HepG2 (cell line): ENCODE results near the gene ATP8A1. TPM values are rescaled to one million over a fixed set of nuclear protein-coding genes. Genes with fewer than 3 reads are reported as not detected.

Experiments
- ATAC-seq: fragments of 200-7000 bp; cut with Tn5 transposase; 3 replicates; pipeline ENCODE4 v1.9.1; 2020; ENCODE audit warnings: mild to moderate bottlenecking, moderate library complexity
- BruUV-seq: library from RNA; stranded (reverse); fragments of 400-500 nt; replicated peaks from 2 replicates; lab custom pipeline; 2021; lab: Mats Ljungman, UMichigan
- CTCF ChIA-PET: fragments of 300-600 bp; formaldehyde crosslinking; extraction: SDS; loops from one replicate; lab custom pipeline; 2021; ENCODE audit warnings: low total read pairs, inconsistent platforms, low intra/inter-chr PET ratio; lab: Yijun Ruan, JAX
- POLR2A ChIA-PET: fragments of 350-600 bp; sonication (Branson Sonifier 250); formaldehyde crosslinking; loops from one replicate; lab custom pipeline; 2020; ENCODE audit warnings: antibody characterized with exemption, inconsistent platforms; lab: Yijun Ruan, JAX
- DNase-seq: peaks from one replicate; pipeline ENCODE4 v3.0.0-alpha.2; 2015; ENCODE audit warnings: low spot score
- FAIRE-seq: peaks from 3 replicates; lab custom pipeline; 2011; peaks lifted over from hg19 to GRCh38; lab: Jason Lieb, UNC
- H2AFZ ChIP-seq: one replicate; pipeline ENCODE4 v1.6.1; 2011; ENCODE audit warnings: low read length, inconsistent platforms
- H3K27ac ChIP-seq: fragments of 300-600 bp; 3 replicates; pipeline ENCODE4 v1.8.0; 2011; ENCODE audit warnings: mixed run types, mild to moderate bottlenecking, mixed read lengths, low read length, inconsistent platforms; ENCODE audit not compliant: insufficient read depth; ENCODE audit errors: extremely low read length
- H3K27me3 ChIP-seq, 2 experiments: fragments of 200-600 bp in 1 of 2; 2 replicates in 1 of 2; 3 replicates in 1 of 2; pipeline versions ENCODE4 v1.6.0 to v1.8.0; 2011; ENCODE audit warnings: low read length in 2 of 2, mild to moderate bottlenecking in 2 of 2, moderate library complexity in 2 of 2, inconsistent platforms in 1 of 2; ENCODE audit not compliant: insufficient read depth in 2 of 2, control insufficient read depth in 1 of 2
- H3K36me3 ChIP-seq, 2 experiments: fragments of 200-600 bp in 1 of 2; replicated peaks in 1 of 2; 2 replicates in 1 of 2; 3 replicates in 1 of 2; pipeline versions ENCODE4 v1.5.1 to v1.8.0; 2011; ENCODE audit warnings: low read length in 2 of 2, inconsistent platforms in 1 of 2; ENCODE audit not compliant: insufficient read depth in 2 of 2, control insufficient read depth in 1 of 2
- H3K4me1 ChIP-seq: 2 replicates; pipeline ENCODE4 v1.5.1; 2012; ENCODE audit warnings: low read length, inconsistent platforms; ENCODE audit not compliant: insufficient read depth
- H3K4me2 ChIP-seq: 2 replicates; pipeline ENCODE4 v1.6.0; 2011; ENCODE audit warnings: low read depth, low read length, inconsistent platforms
- H3K4me3 ChIP-seq, 3 experiments: fragments of 200-600 bp in 1 of 3; sonication (generic), shearing (Covaris generic) in 1 of 3; replicated peaks in 1 of 3; 2 replicates each; pipeline ENCODE4 v1.5.1; 2011 to 2016; ENCODE audit warnings: low read length in 3 of 3, inconsistent platforms in 2 of 3, low read depth in 2 of 3, mild to moderate bottlenecking in 2 of 3, control low read depth in 1 of 3, mixed read lengths in 1 of 3; ENCODE audit not compliant: insufficient read depth in 1 of 3
- H3K79me2 ChIP-seq: one replicate; pipeline ENCODE4 v1.6.1; 2011; ENCODE audit warnings: low read length, inconsistent platforms; ENCODE audit not compliant: insufficient read depth
- H3K9ac ChIP-seq: 2 replicates; pipeline ENCODE4 v1.6.0; 2011; ENCODE audit warnings: mild to moderate bottlenecking, low read depth, low read length, inconsistent platforms; ENCODE audit not compliant: insufficient read depth
- H3K9me3 ChIP-seq: 2 replicates; pipeline ENCODE4 v1.5.1; 2012; ENCODE audit warnings: mild to moderate bottlenecking, low read length
- H4K20me1 ChIP-seq: 2 replicates; pipeline ENCODE4 v1.6.0; 2011; ENCODE audit warnings: inconsistent platforms, mild to moderate bottlenecking, low read length, moderate library complexity; ENCODE audit not compliant: insufficient read depth
- CBFB ChIP-seq: sonication (generic); formaldehyde crosslinking; IDR thresholded peaks from 2 replicates; pipeline ENCODE4 v1.4.0; 2020; ENCODE audit warnings: missing genetic modification reagents
- DBP ChIP-seq: sonication (generic); formaldehyde crosslinking; IDR thresholded peaks from 2 replicates; pipeline ENCODE4 v1.4.0; 2020; ENCODE audit warnings: missing genetic modification reagents; ENCODE audit errors: not compliant biosample characterization
- FOSL2 ChIP-seq: sonication (generic); formaldehyde crosslinking; IDR thresholded peaks from 2 replicates; pipeline ENCODE4 v1.4.0; 2020; ENCODE audit warnings: missing genetic modification reagents
- FOXK2 ChIP-seq: fragments of 450-650 bp; IDR thresholded peaks from 2 replicates; pipeline ENCODE4 v1.6.1; 2016
- FOXP1 ChIP-seq, 2 experiments: fragments of 450-650 bp in 1 of 2; IDR thresholded peaks; 2 replicates each; pipeline ENCODE4 v1.6.1; 2017 to 2018; ENCODE audit warnings: antibody characterized with exemption in 1 of 2
- HINFP ChIP-seq: sonication (generic); formaldehyde crosslinking; IDR thresholded peaks from 2 replicates; pipeline ENCODE4 v1.4.0; 2020; ENCODE audit warnings: low read depth, mild to moderate bottlenecking, missing genetic modification reagents
- HMGA1 ChIP-seq: sonication (generic); formaldehyde crosslinking; conservative IDR thresholded peaks from 2 replicates; pipeline ENCODE4 v1.4.0; 2020; ENCODE audit warnings: missing genetic modification reagents
- HOXA5 ChIP-seq: sonication (generic); formaldehyde crosslinking; IDR thresholded peaks from 2 replicates; pipeline ENCODE4 v1.4.0; 2020; ENCODE audit warnings: missing genetic modification reagents
- MYC ChIP-seq: sonication (generic); formaldehyde crosslinking; IDR thresholded peaks from 2 replicates; pipeline ENCODE4 v1.9.0; 2021; ENCODE audit warnings: missing genetic modification reagents, borderline replicate concordance
- NR2C2 ChIP-seq: sonication (generic); formaldehyde crosslinking; IDR thresholded peaks from 2 replicates; pipeline ENCODE4 v1.4.0; 2020; ENCODE audit warnings: missing genetic modification reagents, mild to moderate bottlenecking, moderate library complexity, borderline replicate concordance
- NR2F1 ChIP-seq, 2 experiments: fragments of 450-650 bp in 1 of 2; formaldehyde crosslinking in 1 of 2; IDR thresholded peaks; 2 replicates each; pipeline versions ENCODE4 v1.5.0 to v1.6.1; 2016 to 2020; ENCODE audit warnings: mild to moderate bottlenecking in 1 of 2, missing compliant biosample characterization in 1 of 2, missing genetic modification reagents in 1 of 2, moderate library complexity in 1 of 2
- PHF20 ChIP-seq: sonication (generic); formaldehyde crosslinking; IDR thresholded peaks from 2 replicates; pipeline ENCODE4 v1.5.0; 2020; ENCODE audit warnings: mild to moderate bottlenecking, missing genetic modification reagents
- SALL1 ChIP-seq: sonication (generic); formaldehyde crosslinking; IDR thresholded peaks from 2 replicates; pipeline ENCODE4 v1.8.0; 2022; ENCODE audit warnings: mild to moderate bottlenecking, missing genetic modification reagents
- SIN3A ChIP-seq: IDR thresholded peaks from 2 replicates; pipeline ENCODE4 v1.6.1; 2011; ENCODE audit warnings: low read depth, mild to moderate bottlenecking, control low read depth, low read length, borderline replicate concordance
- SNRNP70 ChIP-seq: fragments of 200-400 bp; formaldehyde crosslinking; IDR thresholded peaks from 2 replicates; pipeline ENCODE4 v1.6.1; 2017; ENCODE audit warnings: mild to moderate bottlenecking, low read depth, low read length, moderate library complexity
- SOX5 ChIP-seq: IDR thresholded peaks from 2 replicates; pipeline ENCODE4 v1.6.1; 2016; ENCODE audit warnings: borderline replicate concordance
- ZFP41 ChIP-seq: sonication (generic); formaldehyde crosslinking; IDR thresholded peaks from 2 replicates; pipeline ENCODE4 v1.4.0; 2020; ENCODE audit warnings: mild to moderate bottlenecking, missing genetic modification reagents, borderline replicate concordance
- ZNF280D ChIP-seq: sonication (generic); formaldehyde crosslinking; IDR thresholded peaks from 2 replicates; pipeline ENCODE4 v1.5.1; 2020; ENCODE audit warnings: mild to moderate bottlenecking, missing genetic modification reagents
- ZNF713 ChIP-seq: sonication (generic); formaldehyde crosslinking; IDR thresholded peaks from 2 replicates; pipeline ENCODE4 v1.4.0; 2020; ENCODE audit warnings: mild to moderate bottlenecking, missing genetic modification reagents
- in situ Hi-C: cut with HindIII; loops from 2 replicates; pipeline ENCODE4 v1.10.0; 2017; ENCODE audit warnings: low pct_unique_long_range_greater_than_20kb; ENCODE audit not compliant: extremely low pct_ligation_motif_present
- intact Hi-C: fragments of 100-400 bp; cut with micrococcal nuclease; formaldehyde crosslinking; loops from one replicate; pipeline ENCODE4 v1.10.0; 2022; ENCODE audit not compliant: unreplicated experiment
- polyA plus RNA-seq, 8 experiments: library from polyadenylated mRNA; depleted of rRNA in 3 of 8; stranded (reverse) in 7 of 8; unstranded in 1 of 8; fragments of >200 nt; fragmentation: Illumina TruSeq in 4 of 8; extraction: Trizol in 4 of 8; gene quantifications; 2 replicates each; pipeline versions ENCODE4 v1.2.1 to v1.2.3, GENCODE V29; 2011 to 2016; ENCODE audit warnings: low read depth in 4 of 8, missing spikeins in 1 of 8, mixed read lengths in 1 of 8; ENCODE audit not compliant: insufficient read depth in 1 of 8
- total RNA-seq, 5 experiments: library from RNA; depleted of rRNA; stranded (reverse); fragments of >200 nt; fragmentation: Illumina TruSeq; extraction: Trizol; gene quantifications; 2 replicates each; pipeline ENCODE4 v1.2.3, GENCODE V29; 2016; ENCODE audit warnings: low read depth in 1 of 5
- TF ChIP-seq, protein P1 (sequence below): sonication (generic); formaldehyde crosslinking; IDR thresholded peaks from 2 replicates; pipeline ENCODE4 v1.9.0; 2021; ENCODE audit warnings: missing genetic modification reagents, mild to moderate bottlenecking, borderline replicate concordance

Gene ATP8A1
- total and polyA plus RNA-seq, 2 of the 13 experiments (the other 11 are each of a cell fraction or from before 2014, with no cell fraction given): 1.7 to 6.2 TPM

DNA sequence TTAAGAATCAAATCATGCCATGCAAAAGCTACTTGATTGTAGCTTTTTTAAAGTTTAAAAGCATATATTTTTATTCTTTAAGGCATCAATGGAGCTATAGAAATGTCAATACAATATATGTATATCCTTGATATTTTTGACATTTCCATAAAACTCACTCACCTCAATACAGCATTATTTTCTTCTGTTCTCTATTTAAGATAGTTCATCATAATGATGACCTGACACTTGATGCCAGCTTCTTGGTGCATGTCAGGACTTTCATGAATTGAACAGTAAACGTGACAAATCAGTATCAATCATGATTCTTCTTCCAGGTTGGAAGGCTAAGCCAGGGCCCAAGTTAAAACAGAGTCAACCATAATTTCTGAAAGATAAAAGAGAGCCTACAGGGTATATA, 33.6 kb upstream of the ATP8A1 start (continued):
- TF ChIP-seq PHF20 (CRISPR knock-in tag): no peak
- no peak for TF ChIP-seq SOX5 (CRISPR knock-in tag)
- TF ChIP-seq FOSL2 (CRISPR knock-in tag): no peak
- no peak for TF ChIP-seq FOXK2
- no peak for TF ChIP-seq HOXA5 (CRISPR knock-in tag)
- TF ChIP-seq FOXP1 (IDR thresholded peaks at IDR 0.05): no peak
- no peak for TF ChIP-seq FOXP1 (CRISPR knock-in tag; IDR thresholded peaks at IDR 0.05)
- TF ChIP-seq HINFP: no peak

DNA sequence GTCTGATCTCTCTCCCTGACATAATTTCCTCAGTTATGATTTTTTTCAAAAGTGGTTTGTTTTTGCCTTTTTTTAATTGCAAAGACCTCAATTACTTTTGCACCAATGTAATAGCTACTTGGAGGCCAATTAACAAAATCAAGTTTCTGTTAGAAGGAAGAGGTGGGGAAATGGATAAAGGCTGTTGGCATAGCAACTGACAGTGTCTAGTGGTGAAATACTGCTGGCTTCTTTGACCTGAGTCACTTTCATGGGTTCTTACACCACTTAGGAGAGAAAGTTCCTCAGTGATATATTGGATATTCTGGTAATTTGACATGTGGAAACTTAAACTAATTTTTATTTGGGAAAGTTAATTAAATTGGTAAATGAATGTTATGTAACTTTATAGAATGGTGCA, 26.5 kb upstream of the ATP8A1 start:
- H3K4me1 ChIP-seq: no peaks in the 10 kb centered on the region
- FAIRE-seq (no peak), ATAC-seq (no peak), DNase-seq (no peak)
- POLR2A ChIA-PET: no interaction called here
- H4K20me1 ChIP-seq: no peaks in the 10 kb centered on the region
- H3K9ac ChIP-seq: no peak overlapping the region
- H3K4me3 ChIP-seq: no peak overlapping the region
- no peaks in the 10 kb centered on the region for H3K27me3 ChIP-seq
- in situ Hi-C loops (no loop called here), intact Hi-C loops (no loop called here)
- H3K36me3 ChIP-seq: no peaks in the 10 kb centered on the region
- H3K4me2 ChIP-seq: no peak overlapping the region
- CTCF ChIA-PET: no interaction called here
- H3K27ac ChIP-seq: no peak overlapping the region
- no TSS peak for BruUV-seq
- H3K9me3 ChIP-seq: no peaks in the 10 kb centered on the region
- H3K79me2 ChIP-seq: no peaks in the 10 kb centered on the region
- H2AFZ ChIP-seq: no peak overlapping the region
- TF ChIP-seq NR2F1 (CRISPR knock-in tag; IDR thresholded peaks at IDR 0.05): no peak
- no peak for TF ChIP-seq DBP
- TF ChIP-seq SNRNP70: no peak
- no peak for TF ChIP-seq ZNF280D (CRISPR knock-in tag)
- TF ChIP-seq ZFP41 (CRISPR knock-in tag): no peak
- TF ChIP-seq SIN3A: no peak
- no peak for TF ChIP-seq SALL1
- TF ChIP-seq NR2C2 (CRISPR knock-in tag): no peak
- TF ChIP-seq, protein P1, sequence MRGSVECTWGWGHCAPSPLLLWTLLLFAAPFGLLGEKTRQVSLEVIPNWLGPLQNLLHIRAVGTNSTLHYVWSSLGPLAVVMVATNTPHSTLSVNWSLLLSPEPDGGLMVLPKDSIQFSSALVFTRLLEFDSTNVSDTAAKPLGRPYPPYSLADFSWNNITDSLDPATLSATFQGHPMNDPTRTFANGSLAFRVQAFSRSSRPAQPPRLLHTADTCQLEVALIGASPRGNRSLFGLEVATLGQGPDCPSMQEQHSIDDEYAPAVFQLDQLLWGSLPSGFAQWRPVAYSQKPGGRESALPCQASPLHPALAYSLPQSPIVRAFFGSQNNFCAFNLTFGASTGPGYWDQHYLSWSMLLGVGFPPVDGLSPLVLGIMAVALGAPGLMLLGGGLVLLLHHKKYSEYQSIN (CRISPR knock-in tag): no peak
- no peak for TF ChIP-seq MYC (CRISPR knock-in tag)
- no peak for TF ChIP-seq CBFB (CRISPR knock-in tag)
- TF ChIP-seq HMGA1: no peak
- TF ChIP-seq ZNF713: no peak
